ENCODE measurements around the gene CDKL1.
"Not testable (repeated sequence)": the region's sequence is repeated elsewhere in the genome, so short reads cannot be mapped to it uniquely, and the experiment has no call there.

Gene CDKL1

DNA sequence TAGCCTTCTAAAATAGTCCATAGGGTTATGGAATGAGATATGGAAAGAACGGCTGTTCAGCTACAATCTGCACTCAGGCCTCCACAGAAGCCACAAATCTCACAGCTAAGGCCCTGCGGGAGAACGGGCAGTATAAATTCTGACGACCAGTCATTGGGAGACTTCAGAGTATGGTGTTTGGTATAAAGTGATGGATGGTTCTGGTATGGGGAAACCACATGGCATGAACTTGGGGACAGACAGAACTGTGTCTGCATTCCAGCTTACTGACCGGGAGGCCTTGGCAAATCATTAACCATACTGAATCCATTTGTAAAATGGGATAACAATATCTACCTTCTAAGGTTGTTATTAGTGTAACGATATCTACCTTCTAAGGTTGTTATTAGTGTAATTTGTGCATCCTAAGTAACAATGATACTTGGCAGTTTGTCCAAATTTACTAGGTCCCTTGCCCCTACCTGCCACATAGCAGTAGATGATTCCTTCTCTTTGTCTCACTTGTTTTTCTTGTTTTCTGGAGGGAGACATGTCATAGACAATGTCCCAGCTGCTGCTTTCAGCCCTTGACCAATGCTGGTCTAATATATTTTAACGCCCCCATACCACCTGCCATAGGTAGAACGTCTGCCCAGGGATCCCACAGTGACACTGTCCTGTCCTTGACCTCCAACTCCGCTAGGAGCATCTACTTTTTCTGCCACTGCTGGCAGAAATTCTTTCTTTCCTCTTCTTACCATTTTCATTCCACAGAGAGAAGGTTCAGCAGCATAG, 6.8 kb downstream of the CDKL1 start:
- DNase-seq, result no peak
- in situ Hi-C loops (cut with HindIII; ENCODE audit: low pct_ligation_motif_present, low pct_unique_long_range_greater_than_20kb, low sequenced_read_pairs), result no loop called here

- no peak for DNase-seq
- in situ Hi-C loops (cut with HindIII; ENCODE audit: low pct_ligation_motif_present, low pct_unique_long_range_greater_than_20kb, low sequenced_read_pairs), result no loop called here
Observed at GRCh38 chr14:50388256-50388931, 8.3 kb downstream of the CDKL1 start.

- in situ Hi-C loops (cut with HindIII; ENCODE audit: low pct_ligation_motif_present, low pct_unique_long_range_greater_than_20kb, low sequenced_read_pairs), result no loop called here
- no peak for DNase-seq
Observed at GRCh38 chr14:50387548-50387947, 9.1 kb downstream of the CDKL1 start.

DNA sequence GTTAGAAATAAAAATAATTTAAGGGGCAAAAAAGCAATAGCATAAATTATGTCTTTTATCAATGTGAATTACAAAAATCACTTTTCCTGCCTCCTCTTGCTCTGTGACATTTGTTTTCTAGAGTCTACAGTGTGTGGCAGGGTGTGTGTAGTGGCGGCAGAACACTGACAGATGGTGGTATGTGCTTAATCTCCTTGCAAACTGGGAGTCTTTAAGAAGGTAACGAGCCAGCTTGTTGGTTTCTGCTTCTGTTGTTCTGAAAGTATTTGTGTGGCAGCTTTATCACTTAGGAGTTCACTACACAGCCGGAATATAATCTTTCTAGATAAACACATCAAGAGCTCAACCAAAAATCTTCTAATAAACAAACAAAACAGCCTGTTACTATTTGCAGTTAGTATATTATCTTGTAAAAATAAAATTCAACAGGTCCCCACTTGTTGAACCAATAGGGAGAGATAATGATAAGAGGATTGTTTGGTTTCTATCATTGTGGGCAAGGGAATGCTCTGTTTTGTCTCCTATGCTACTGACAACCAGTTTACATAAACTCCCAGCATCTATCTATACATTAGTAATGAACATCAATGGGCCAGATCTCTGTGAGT, 13.0 kb downstream of the CDKL1 start:
- in situ Hi-C loops (cut with HindIII; ENCODE audit: low pct_ligation_motif_present, low pct_unique_long_range_greater_than_20kb, low sequenced_read_pairs), result no loop called here
- no peak for DNase-seq

DNA sequence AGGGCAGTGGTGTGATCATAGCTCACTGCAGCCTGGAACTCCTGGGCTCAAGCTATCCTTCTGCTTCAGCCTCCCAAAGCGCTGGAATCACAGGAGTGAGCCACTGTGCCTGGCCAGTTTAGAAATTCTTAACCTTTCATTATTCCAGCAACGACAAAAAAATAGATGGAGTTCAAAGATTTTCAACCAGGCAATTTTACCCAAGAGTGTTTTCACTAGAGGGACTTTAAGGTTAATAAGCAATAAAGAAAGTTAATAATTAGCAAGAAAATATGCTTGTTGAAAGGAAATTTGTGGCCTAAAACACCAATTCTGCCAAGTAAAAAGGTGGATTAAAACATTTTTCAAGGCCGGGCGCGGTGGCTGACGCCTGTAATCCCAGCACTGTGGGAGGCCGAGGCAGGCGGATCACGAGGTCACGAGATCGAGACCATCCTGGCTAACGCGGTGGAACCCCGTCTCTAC, 14.8 kb downstream of the CDKL1 start:
- DNase-seq, result peak; percentile 69
- in situ Hi-C loops (cut with HindIII; ENCODE audit: low pct_ligation_motif_present, low pct_unique_long_range_greater_than_20kb, low sequenced_read_pairs), result no loop called here

- no peak for DNase-seq
- in situ Hi-C loops (cut with HindIII; ENCODE audit: low pct_ligation_motif_present, low pct_unique_long_range_greater_than_20kb, low sequenced_read_pairs), result no loop called here
Observed at GRCh38 chr14:50381008-50381407, 15.7 kb downstream of the CDKL1 start.

GRCh38 chr14:50380455-50380854, 16.2 kb downstream of the CDKL1 start:
- no peak for DNase-seq

DNA sequence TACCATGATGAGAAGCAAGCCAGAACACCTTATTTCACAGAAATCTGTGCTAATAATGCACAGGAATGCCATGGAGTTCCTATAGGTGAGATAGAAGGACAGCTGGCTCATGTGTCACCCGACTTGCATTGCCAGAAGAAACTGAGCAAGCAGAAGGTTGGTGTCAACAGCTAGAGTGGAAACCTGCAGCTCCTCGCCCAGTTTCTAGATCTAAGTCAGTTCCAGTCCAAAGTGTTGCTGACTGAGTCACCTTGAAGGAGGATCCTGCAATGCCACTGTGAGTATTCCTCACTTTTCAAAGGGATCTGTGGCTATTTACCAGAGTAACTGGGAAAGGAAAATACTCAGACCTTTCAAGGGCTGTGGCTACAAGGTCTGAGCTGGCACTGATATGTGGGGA, 17.1 kb downstream of the CDKL1 start:
- no peak for DNase-seq
- in situ Hi-C loops (cut with HindIII; ENCODE audit: low pct_ligation_motif_present, low pct_unique_long_range_greater_than_20kb, low sequenced_read_pairs), result no loop called here

More at GRCh38 chr14:50380455-50380854, 16.2 kb downstream of the CDKL1 start:
- in situ Hi-C loops (cut with HindIII; ENCODE audit: low pct_ligation_motif_present, low pct_unique_long_range_greater_than_20kb, low sequenced_read_pairs), result no loop called here

- in situ Hi-C loops (cut with HindIII; ENCODE audit: low pct_ligation_motif_present, low pct_unique_long_range_greater_than_20kb, low sequenced_read_pairs), result no loop called here
- DNase-seq, result no peak
Observed at GRCh38 chr14:50377550-50378085, 19.1 kb downstream of the CDKL1 start.

- no peak for DNase-seq
- in situ Hi-C loops (cut with HindIII; ENCODE audit: low pct_ligation_motif_present, low pct_unique_long_range_greater_than_20kb, low sequenced_read_pairs), result no loop called here
Observed at GRCh38 chr14:50375760-50376159, 20.9 kb downstream of the CDKL1 start.

GRCh38 chr14:50373959-50374358, 22.7 kb downstream of the CDKL1 start:
- in situ Hi-C loops (cut with HindIII; ENCODE audit: low pct_ligation_motif_present, low pct_unique_long_range_greater_than_20kb, low sequenced_read_pairs), result no loop called here
- DNase-seq, result no peak

GRCh38 chr14:50371546-50371945, 25.1 kb downstream of the CDKL1 start:
- DNase-seq, result no peak
- in situ Hi-C loops (cut with HindIII; ENCODE audit: low pct_ligation_motif_present, low pct_unique_long_range_greater_than_20kb, low sequenced_read_pairs), result no loop called here

DNA sequence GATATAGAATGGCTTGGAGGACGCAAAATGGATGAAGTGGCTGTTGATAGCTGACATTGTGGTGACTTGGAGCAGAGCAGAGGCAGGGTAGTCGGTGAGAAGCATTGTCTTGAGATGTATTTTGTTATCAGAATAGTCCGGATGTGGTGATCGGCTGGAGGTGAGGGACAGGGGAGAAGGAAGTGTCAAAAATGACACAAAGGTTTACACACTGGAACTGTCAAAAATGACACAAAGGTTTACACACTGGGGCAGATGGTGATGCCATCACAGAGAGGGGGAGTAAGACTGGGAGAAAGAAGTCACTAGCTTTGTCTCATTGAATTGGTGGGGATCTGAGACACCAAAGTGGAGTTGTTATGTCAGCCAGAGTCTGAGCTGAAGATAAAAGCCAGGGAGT, 30.1 kb downstream of the CDKL1 start:
- DNase-seq, result no peak
- in situ Hi-C loops (cut with HindIII; ENCODE audit: low pct_ligation_motif_present, low pct_unique_long_range_greater_than_20kb, low sequenced_read_pairs), result no loop called here

DNA sequence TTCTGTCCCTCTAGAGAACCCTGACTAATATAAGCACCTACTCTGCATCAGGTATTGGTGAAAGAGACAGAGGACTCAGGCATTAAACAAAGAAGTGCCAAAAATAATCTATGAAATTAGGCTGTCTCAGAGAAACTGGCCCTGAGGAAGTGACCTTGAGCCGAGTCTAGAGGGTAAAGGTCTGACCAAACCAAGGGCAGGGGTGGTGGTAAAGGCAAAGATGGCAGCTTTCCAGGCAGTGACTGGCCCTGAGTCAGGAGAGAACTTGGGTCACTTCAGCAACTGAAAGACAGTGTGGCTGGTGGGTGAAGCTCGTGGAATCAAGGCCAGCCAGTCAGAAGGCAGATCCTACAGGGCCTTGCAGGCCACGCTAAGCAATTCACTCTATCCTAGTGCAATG, 30.6 kb downstream of the CDKL1 start:
- DNase-seq, result no peak
- in situ Hi-C loops (cut with HindIII; ENCODE audit: low pct_ligation_motif_present, low pct_unique_long_range_greater_than_20kb, low sequenced_read_pairs), result no loop called here

DNA sequence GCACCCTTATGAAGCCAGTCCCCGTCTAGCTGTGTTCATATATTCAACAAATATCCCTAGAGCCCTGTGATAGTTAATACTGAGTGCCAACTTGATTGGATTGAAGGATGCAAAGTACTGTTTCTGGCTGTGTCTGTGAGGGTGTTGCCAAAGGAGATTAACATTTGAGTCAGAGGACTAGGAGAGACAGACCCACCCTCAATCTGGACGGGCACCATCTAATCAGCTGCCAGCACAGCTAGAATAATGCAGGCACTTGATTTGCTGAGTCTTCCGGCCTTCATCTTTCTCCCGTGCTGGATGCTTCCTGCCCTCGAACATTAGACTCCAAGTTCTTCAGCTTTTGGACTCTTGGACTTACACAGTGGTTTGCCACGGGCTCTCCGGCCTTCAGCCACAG, 31.1 kb downstream of the CDKL1 start:
- DNase-seq; in situ Hi-C loops (cut with HindIII; ENCODE audit: low pct_ligation_motif_present, low pct_unique_long_range_greater_than_20kb, low sequenced_read_pairs): not testable (repeated sequence)

DNA sequence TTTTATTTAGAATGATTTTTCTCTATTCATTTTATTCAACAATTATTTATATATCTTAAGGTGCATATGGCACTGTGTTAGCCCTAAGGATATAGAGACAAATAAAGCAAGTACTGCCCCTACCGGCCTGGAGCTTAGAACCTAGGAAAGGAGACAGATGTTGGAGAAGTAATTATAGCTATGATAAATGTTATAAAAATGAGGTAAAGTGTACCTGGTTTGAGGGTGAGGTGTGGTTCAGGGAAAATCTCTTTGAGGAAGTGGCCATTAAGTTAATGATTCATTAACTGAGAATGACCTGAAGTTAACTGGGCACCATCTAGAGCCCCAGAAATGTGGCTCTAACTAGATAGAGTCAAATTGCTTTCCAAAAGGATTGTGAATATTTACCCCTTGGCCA, 31.9 kb downstream of the CDKL1 start:
- no peak for DNase-seq
- in situ Hi-C loops (cut with HindIII; ENCODE audit: low pct_ligation_motif_present, low pct_unique_long_range_greater_than_20kb, low sequenced_read_pairs), result no loop called here

DNA sequence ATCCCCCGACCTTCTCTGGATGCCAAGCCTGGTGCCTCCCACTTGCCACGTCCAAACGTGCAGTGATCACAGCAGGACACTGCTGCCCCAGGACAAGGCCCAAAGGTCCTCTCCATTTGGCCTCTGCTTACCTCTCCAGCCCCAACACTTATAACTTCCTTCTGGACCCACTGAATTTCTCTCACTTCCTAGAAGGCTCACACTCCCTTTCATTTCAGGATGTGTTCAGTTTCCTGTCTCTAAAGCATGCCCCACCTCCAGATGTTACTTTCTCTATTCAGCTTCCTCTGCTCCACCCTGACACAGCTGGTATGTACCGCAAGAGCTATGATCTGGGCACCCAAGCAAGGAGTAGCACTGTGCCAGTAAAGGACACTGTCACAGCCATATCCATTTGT, 33.0 kb downstream of the CDKL1 start:
- no peak for DNase-seq
- in situ Hi-C loops (cut with HindIII; ENCODE audit: low pct_ligation_motif_present, low pct_unique_long_range_greater_than_20kb, low sequenced_read_pairs), result no loop called here

DNA sequence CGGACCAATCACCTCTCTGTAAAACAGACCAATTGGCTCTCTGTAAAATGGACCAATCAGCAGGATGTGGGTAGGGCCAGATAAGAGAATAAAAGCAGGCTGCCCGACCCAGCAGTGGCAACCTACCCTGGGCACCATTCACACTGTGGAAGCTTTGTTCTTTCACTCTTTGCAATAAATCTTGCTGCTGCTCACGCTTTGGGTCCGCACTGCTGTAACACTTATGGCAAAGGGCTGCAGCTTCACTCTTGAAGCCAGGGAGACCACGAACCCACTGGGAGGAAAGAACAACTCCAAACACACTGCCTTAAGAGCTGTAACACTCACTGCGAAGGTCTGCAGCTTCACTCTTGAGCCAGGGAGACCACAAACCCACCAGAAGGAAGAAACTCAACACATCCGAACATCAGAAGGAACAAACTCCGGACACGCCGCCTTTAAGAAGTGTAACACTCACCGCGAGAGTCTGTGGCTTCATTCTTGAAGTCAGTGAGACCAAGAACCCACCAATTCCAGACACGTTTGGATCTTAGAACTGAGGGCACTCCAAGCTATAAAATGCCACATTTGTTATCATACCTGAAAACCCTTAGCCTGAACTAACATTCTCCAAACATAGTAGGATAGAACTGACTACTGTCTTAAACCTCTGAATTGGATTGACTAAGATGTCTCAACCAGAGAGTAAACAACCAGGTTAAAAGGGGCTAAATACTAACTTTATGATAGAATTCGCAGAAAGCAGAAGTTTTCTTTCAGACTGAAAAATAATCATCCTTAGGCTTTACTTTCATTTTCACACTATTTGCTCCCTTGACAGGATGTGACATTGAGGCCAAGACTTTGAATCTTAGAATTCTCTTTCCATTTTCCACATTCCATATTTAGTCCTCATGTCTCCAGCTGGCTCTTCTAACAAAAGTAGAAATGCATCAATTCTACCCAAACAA, 33.6 kb downstream of the CDKL1 start:
- DNase-seq, result no peak
- in situ Hi-C loops (cut with HindIII; ENCODE audit: low pct_ligation_motif_present, low pct_unique_long_range_greater_than_20kb, low sequenced_read_pairs), result no loop called here
